ENCODE results near the gene TCP11. TPM values are rescaled to one million over a fixed set of nuclear protein-coding genes. Genes with fewer than 3 reads are reported as not detected.

Gene TCP11
- total and polyA plus RNA-seq, 11 donors, result 0.04 TPM; not detected in 10

DNA sequence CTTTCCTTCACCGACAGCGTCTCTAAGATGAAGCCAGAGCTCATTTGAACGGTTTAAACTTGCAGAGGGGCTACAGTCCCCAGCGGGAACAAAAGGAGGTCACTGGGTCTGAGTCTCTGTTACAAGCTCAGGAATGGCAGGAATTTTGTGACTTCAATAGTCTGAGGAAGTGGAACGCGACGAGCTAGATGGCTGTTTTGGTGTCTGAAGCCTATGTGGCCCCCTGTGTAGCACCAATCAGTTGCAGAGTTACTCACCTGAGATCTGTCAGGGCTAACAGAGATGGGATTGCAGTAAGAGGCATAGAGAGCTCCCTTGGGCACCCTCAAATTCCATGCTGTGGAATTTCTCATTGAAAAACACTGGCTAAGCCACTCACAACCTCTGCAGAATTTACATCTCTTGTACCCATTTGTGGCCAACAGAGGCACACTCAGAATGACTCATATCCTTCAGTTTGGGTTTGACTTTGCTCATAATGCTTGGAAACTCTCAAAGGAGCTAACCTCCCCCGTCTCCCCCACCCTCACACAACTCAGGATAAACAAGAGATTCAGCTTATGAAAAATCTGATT lies 7.1 kb upstream of the TCP11 start:
- intact Hi-C loops (cut with DNase I), result loop anchor here in 8 of 10 donors (1.0 to 10.0 kb wide), 11 partner anchors 54 to 283 kb away; partner anchors contain the start of genes ANKS1A (in 1 of the 8) and TAF11 (in 1 of the 8)
- 26 to 37% (median 30%) methylated on average over 8 of the region's 8 CpGs for WGBS, 4 donors
- DNase-seq (no peak), ATAC-seq (peak in 1 of 4 donors; percentile 30)
- H3K36me3 ChIP-seq, result no peaks in the 10 kb centered on the region
- H3K27me3 ChIP-seq, result no peaks in the 10 kb centered on the region
- H3K4me1 ChIP-seq, result peaks cover 0 to 9% (median 0%) of the 10 kb centered on the region in 12 donors
- no peak for TF ChIP-seq POLR2A (IDR thresholded peaks at IDR 0.05)
- TF ChIP-seq, protein P1, sequence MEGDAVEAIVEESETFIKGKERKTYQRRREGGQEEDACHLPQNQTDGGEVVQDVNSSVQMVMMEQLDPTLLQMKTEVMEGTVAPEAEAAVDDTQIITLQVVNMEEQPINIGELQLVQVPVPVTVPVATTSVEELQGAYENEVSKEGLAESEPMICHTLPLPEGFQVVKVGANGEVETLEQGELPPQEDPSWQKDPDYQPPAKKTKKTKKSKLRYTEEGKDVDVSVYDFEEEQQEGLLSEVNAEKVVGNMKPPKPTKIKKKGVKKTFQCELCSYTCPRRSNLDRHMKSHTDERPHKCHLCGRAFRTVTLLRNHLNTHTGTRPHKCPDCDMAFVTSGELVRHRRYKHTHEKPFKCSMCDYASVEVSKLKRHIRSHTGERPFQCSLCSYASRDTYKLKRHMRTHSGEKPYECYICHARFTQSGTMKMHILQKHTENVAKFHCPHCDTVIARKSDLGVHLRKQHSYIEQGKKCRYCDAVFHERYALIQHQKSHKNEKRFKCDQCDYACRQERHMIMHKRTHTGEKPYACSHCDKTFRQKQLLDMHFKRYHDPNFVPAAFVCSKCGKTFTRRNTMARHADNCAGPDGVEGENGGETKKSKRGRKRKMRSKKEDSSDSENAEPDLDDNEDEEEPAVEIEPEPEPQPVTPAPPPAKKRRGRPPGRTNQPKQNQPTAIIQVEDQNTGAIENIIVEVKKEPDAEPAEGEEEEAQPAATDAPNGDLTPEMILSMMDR (IDR thresholded peaks at IDR 0.05), result no peak
- no peaks in the 10 kb centered on the region for H3K9me3 ChIP-seq
- no peak overlapping the region for H3K4me3 ChIP-seq
- no peak overlapping the region for H3K27ac ChIP-seq

DNA sequence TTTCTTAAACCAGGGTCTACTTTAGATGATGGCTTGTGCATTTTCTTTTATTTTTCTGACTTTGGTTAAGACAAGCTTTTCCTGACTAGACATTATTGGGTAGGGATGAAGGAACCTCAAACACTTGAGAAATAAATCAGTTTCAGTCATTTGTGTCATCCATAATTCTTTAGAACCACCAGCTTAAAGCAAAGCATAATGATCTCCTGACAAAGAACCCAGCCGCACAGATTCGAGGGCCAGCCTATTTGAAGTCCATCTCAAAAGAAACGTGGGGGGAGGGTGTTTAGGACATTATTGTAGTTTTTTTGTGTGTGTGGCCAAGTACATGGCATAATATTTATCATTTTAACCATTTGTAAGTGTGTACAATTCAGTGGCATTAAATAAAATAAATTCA lies 6.3 kb upstream of the TCP11 start:
- Histone ChIP-seq H3K27ac (no peak overlapping the region), H3K9me3 (no peaks in the 10 kb centered on the region), H3K4me1 (peaks cover 0 to 9% (median 0%) of the 10 kb centered on the region in 12 donors), H3K4me3 (no peak overlapping the region), H3K36me3 (no peaks in the 10 kb centered on the region), H3K27me3 (no peaks in the 10 kb centered on the region)
- no peak for TF ChIP-seq POLR2A (IDR thresholded peaks at IDR 0.05)
- TF ChIP-seq, protein P1 (IDR thresholded peaks at IDR 0.05), result no peak
- WGBS, 4 donors, result 81 to 87% (median 86%) methylated on average over 3 of the region's 3 CpGs
- intact Hi-C loops (cut with DNase I), result loop anchor here (1.0 to 10.0 kb wide), 13 partner anchors 55 to 283 kb away; partner anchors contain the start of genes ANKS1A (in 1 of the 10) and TAF11 (in 1 of the 10)
- ATAC-seq (no peak), DNase-seq (no peak)

DNA sequence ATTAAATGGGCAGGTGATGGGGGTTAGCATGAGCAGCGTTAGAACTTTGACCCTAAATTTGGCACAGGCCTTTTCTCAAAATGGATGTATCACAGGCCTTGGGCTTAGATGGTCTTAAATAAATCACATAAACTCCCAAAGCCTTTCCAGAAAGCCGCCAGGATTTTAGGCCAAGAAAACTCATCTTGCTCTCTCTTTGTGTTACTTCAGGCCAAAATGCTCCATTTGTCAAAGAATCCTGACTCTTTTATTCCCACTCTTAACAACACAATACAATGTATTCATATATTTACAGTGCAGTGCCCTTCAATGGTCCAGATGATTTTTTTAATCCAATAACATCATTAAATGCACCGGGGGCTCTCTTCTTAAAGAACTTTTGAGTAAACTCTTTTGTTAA lies 5.9 kb upstream of the TCP11 start:
- Histone ChIP-seq H3K27ac (no peak overlapping the region), H3K9me3 (no peaks in the 10 kb centered on the region), H3K36me3 (no peaks in the 10 kb centered on the region), H3K4me1 (peaks cover 0 to 9% (median 0%) of the 10 kb centered on the region in 12 donors), H3K27me3 (no peaks in the 10 kb centered on the region), H3K4me3 (no peak overlapping the region)
- no peak for DNase-seq
- ATAC-seq, result no peak
- intact Hi-C loops (cut with DNase I), result loop anchor here (1.0 to 10.0 kb wide), 13 partner anchors 55 to 282 kb away; partner anchors contain the start of genes ANKS1A (in 1 of the 10) and TAF11 (in 1 of the 10)
- TF ChIP-seq, protein P1 (IDR thresholded peaks at IDR 0.05), result no peak
- TF ChIP-seq POLR2A (IDR thresholded peaks at IDR 0.05), result no peak
- 91 to 95% (median 93%) methylated on average over 3 of the region's 3 CpGs for WGBS, 4 donors

DNA sequence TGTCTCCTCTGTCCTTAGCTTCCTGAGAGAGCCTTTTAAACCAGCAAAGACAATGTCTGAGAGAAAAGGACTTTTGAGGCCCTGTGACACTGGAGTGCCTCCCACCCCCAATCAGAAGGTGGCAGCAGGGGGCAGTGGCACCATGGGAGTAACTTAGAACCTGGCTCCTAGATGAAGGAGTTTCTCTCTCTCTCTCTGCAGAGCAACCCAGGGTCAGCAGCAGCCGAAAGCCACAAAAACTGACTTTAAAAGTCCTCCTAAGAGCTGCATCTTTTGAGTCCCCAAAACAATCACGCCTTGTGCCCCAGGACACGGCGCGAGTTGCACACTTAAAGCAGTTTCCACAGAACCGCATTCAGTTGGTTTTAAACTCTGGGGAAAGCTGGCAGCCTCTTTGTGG lies 5.3 kb upstream of the TCP11 start:
- peak; percentile 83 to 92 (median 91) for ATAC-seq
- H3K9me3 ChIP-seq, result no peaks in the 10 kb centered on the region
- peak in 4 of 5 donors; percentile 25 to 51 (median 45) for DNase-seq

More for the DNA sequence above, 5.3 kb upstream of the TCP11 start:
- intact Hi-C loops (cut with DNase I), result loop anchor here (1.0 to 10.0 kb wide), 13 partner anchors 56 to 282 kb away; partner anchors contain the start of genes ANKS1A (in 1 of the 10) and TAF11 (in 1 of the 10)
- no peak for TF ChIP-seq POLR2A (IDR thresholded peaks at IDR 0.05)
- TF ChIP-seq, protein P1 (IDR thresholded peaks at IDR 0.05), result peak; percentile 30 to 70 (median 60)
- peaks cover 0 to 11% (median 0%) of the 10 kb centered on the region in 12 donors for H3K4me1 ChIP-seq
- H3K27ac ChIP-seq, result no peak overlapping the region
- no peaks in the 10 kb centered on the region for H3K36me3 ChIP-seq
- 59 to 70% (median 68%) methylated on average over 5 to 6 of the region's 6 CpGs for WGBS, 4 donors
- H3K27me3 ChIP-seq, result peaks cover 0 to 2% (median 0%) of the 10 kb centered on the region in 9 donors
- H3K4me3 ChIP-seq, result no peak overlapping the region
